Kidney (tissue), 14 donors: ENCODE data around the gene C1orf74. TPM values are rescaled to one million over a fixed set of nuclear protein-coding genes. Genes with fewer than 3 reads are reported as not detected.

Experiments
- DNase-seq, 5 donors: peaks; one replicate each; pipeline ENCODE4 v3.0.0-alpha.2; 2013 to 2020
- FAIRE-seq: peaks from 2 replicates; lab custom pipeline; 2012; peaks lifted over from hg19 to GRCh38; lab: Jason Lieb, UNC
- H3K27ac ChIP-seq, 2 donors: one replicate each; pipeline ENCODE4 v1.7.0; 2013; ENCODE audit warnings: low read depth in 2 of 2, low read length in 2 of 2, inconsistent platforms in 1 of 2
- H3K27me3 ChIP-seq: one replicate; pipeline ENCODE4 v1.7.1; 2013; ENCODE audit warnings: low read length, inconsistent platforms; ENCODE audit not compliant: control insufficient read depth, insufficient read depth
- H3K36me3 ChIP-seq, 3 donors: one replicate each; pipeline versions ENCODE4 v1.7.0 to v1.7.1; 2013; ENCODE audit warnings: low read length in 3 of 3, control low read depth in 1 of 3, inconsistent platforms in 1 of 3; ENCODE audit not compliant: insufficient read depth in 3 of 3, control insufficient read depth in 2 of 3
- H3K4me1 ChIP-seq, 3 donors: one replicate each; pipeline versions ENCODE4 v1.7.0 to v1.7.1; 2013; ENCODE audit warnings: low read length in 3 of 3, inconsistent platforms in 1 of 3, low read depth in 1 of 3; ENCODE audit not compliant: control insufficient read depth in 2 of 3, insufficient read depth in 2 of 3
- H3K4me3 ChIP-seq, 3 donors: one replicate each; pipeline versions ENCODE4 v1.7.0 to v1.8.1; 2013; ENCODE audit warnings: low read length in 3 of 3, control low read depth in 1 of 3, inconsistent platforms in 1 of 3
- H3K9ac ChIP-seq, 3 donors: one replicate each; pipeline versions ENCODE4 v1.7.0 to v1.7.1; 2013; ENCODE audit warnings: low read length in 3 of 3, control low read depth in 1 of 3, inconsistent platforms in 1 of 3
- H3K9me3 ChIP-seq, 3 donors: one replicate each; pipeline versions ENCODE4 v1.7.0 to v1.7.1; 2013; ENCODE audit warnings: low read length in 3 of 3, control low read depth in 1 of 3, inconsistent platforms in 1 of 3; ENCODE audit not compliant: control insufficient read depth in 2 of 3, insufficient read depth in 1 of 3
- intact Hi-C: fragments of 100-400 bp; cut with DNase I; formaldehyde crosslinking; loops from one replicate; pipeline ENCODE4 v1.11.1; 2022
- polyA plus RNA-seq: library from polyadenylated mRNA; stranded (reverse); fragments of 350-450 nt; fragmentation: Illumina TruSeq; extraction: RNeasy Lipid Tissue Mini Kit (QIAGEN cat#74804); gene quantifications from one replicate; pipeline ENCODE4 v1.2.3, GENCODE V29; 2014; ENCODE audit warnings: low read depth, low replicate concordance; ENCODE audit not compliant: insufficient read depth
- total RNA-seq: library from RNA; stranded (reverse); fragmentation: NEBNext Ultra II Directional; extraction: Animal tissue kit (Norgen Biotek cat#: 25700); gene quantifications from one replicate; pipeline ENCODE4 v1.2.1, GENCODE V29; 2021
- TF ChIP-seq, protein P1 (sequence below): IDR thresholded peaks from 3 replicates; pipeline ENCODE4 v1.5.1; 2012; ENCODE audit warnings: mild to moderate bottlenecking, moderate library complexity, borderline replicate concordance; ENCODE audit not compliant: insufficient read depth; ENCODE audit errors: extremely low read depth
- donor health status: control.
- donor health status: control.
- donor health status: control.
- donor health status: control.
- donor health status: control.
- donor health status: DM: yes; HTN: yes; CAD: no.
- donor health status: Normal renal cell carcinoma (clear cell type).

Gene C1orf74
- total and polyA plus RNA-seq, 2 donors from 2014 or later, result 2.5 TPM

GRCh38 chr1:209761011-209761635 is 23.2 kb downstream of the C1orf74 start:
- TF ChIP-seq, protein P1, sequence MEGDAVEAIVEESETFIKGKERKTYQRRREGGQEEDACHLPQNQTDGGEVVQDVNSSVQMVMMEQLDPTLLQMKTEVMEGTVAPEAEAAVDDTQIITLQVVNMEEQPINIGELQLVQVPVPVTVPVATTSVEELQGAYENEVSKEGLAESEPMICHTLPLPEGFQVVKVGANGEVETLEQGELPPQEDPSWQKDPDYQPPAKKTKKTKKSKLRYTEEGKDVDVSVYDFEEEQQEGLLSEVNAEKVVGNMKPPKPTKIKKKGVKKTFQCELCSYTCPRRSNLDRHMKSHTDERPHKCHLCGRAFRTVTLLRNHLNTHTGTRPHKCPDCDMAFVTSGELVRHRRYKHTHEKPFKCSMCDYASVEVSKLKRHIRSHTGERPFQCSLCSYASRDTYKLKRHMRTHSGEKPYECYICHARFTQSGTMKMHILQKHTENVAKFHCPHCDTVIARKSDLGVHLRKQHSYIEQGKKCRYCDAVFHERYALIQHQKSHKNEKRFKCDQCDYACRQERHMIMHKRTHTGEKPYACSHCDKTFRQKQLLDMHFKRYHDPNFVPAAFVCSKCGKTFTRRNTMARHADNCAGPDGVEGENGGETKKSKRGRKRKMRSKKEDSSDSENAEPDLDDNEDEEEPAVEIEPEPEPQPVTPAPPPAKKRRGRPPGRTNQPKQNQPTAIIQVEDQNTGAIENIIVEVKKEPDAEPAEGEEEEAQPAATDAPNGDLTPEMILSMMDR, result no peak
- Histone ChIP-seq H3K27ac (no peak overlapping the region), H3K27me3 (no peaks in the 10 kb centered on the region), H3K9ac (no peak overlapping the region), H3K4me3 (no peak overlapping the region), H3K4me1 (no peaks in the 10 kb centered on the region), H3K36me3 (no peaks in the 10 kb centered on the region), H3K9me3 (no peaks in the 10 kb centered on the region)
- no peak for FAIRE-seq
- DNase-seq, result no peak
- intact Hi-C loops, result no loop called here

DNA sequence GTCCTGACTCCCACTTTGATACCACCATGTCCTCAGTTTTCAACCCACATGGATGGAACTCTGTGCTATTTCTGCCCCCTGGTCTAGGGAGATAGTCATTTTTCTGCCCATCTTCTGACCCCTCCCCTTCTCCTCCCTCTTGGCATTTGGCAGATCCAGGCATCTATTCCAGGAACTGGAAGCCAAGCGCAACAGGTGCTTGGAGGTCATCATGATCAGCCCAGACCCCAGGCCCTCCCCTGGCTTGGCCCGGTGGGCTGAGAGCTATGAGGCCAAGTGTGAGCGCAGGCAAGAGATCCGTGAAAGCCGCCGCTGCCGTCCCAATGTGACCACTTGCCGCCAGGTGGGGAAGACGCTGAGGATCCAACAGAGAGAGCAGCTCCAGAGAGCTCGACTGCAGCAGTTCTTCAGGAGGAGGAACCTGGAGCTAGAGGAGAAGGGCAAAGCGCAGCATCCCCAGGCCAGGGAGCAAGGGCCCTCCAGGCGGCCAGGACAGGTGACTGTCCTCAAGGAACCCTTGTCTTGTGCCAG is 24.5 kb downstream of the C1orf74 start:
- Histone ChIP-seq H3K4me3 (no peak overlapping the region), H3K9ac (no peak overlapping the region), H3K27me3 (no peaks in the 10 kb centered on the region), H3K36me3 (no peaks in the 10 kb centered on the region), H3K27ac (no peak overlapping the region), H3K9me3 (no peaks in the 10 kb centered on the region), H3K4me1 (no peaks in the 10 kb centered on the region)
- DNase-seq, result no peak
- TF ChIP-seq, protein P1, result no peak
- intact Hi-C loops, result no loop called here
- FAIRE-seq, result no peak

- Histone ChIP-seq H3K9me3 (no peaks in the 10 kb centered on the region), H3K4me3 (no peak overlapping the region), H3K27ac (no peak overlapping the region), H3K4me1 (no peaks in the 10 kb centered on the region), H3K27me3 (no peaks in the 10 kb centered on the region), H3K36me3 (no peaks in the 10 kb centered on the region), H3K9ac (no peak overlapping the region)
- DNase-seq (no peak), FAIRE-seq (no peak)
- intact Hi-C loops, result no loop called here
- TF ChIP-seq, protein P1, result no peak
Observed at GRCh38 chr1:209758400-209758799, 26.0 kb downstream of the C1orf74 start.
